ENCODE data around the gene SPPL2C.

- TF ChIP-seq CTCF (IDR thresholded peaks at IDR 0.05; ENCODE audit: low read depth, low read length, poor library complexity, severe bottlenecking) (no peak), EZH2phosphoT487 (IDR thresholded peaks at IDR 0.05; ENCODE audit: borderline replicate concordance, low read length) (no peak)
Observed at GRCh38 chr17:45857977-45858708, 13.5 kb downstream of the SPPL2C start.
